Measurements from ENCODE around the gene VPS11. TPM values are rescaled to one million over a fixed set of nuclear protein-coding genes. Genes with fewer than 3 reads are reported as not detected.

Gene VPS11
- polyA plus RNA-seq, 1 donor from 2014 or later: 24.8 TPM

GRCh38 chr11:119103793-119104192 is 36.2 kb downstream of the VPS11 start:
- H2AFZ ChIP-seq (ENCODE audit: low read depth, low read length): no peak overlapping the region
- no peaks in the 10 kb centered on the region for H3F3A ChIP-seq (ENCODE audit: insufficient read depth, low read length, poor library complexity, severe bottlenecking)
- H3K27ac ChIP-seq (ENCODE audit: low read length): no peak overlapping the region
- no peaks in the 10 kb centered on the region for H3K36me3 ChIP-seq (ENCODE audit: insufficient read depth, low read length)
- H3K9me2 ChIP-seq (ENCODE audit: insufficient read depth, low read length): no peaks in the 10 kb centered on the region
- no peaks in the 10 kb centered on the region for H3K9me3 ChIP-seq (ENCODE audit: low read length)
- no peak overlapping the region for H3K9ac ChIP-seq (ENCODE audit: low read length)
- no peaks in the 10 kb centered on the region for H4K20me1 ChIP-seq (ENCODE audit: insufficient read depth)
- H3K79me2 ChIP-seq (replicated peaks; ENCODE audit: insufficient read depth, low read length): no peaks in the 10 kb centered on the region
- no peak overlapping the region for H3K4me3 ChIP-seq (ENCODE audit: low read length)
- H3K27me3 ChIP-seq (ENCODE audit: insufficient read depth, low read depth, low read length): no peaks in the 10 kb centered on the region
- no peak overlapping the region for H3K4me2 ChIP-seq (ENCODE audit: low read length)
- TF ChIP-seq POLR2AphosphoS5 (IDR thresholded peaks at IDR 0.05) (no peak), EP300 (conservative IDR thresholded peaks at IDR 0.05; ENCODE audit: poor library complexity, severe bottlenecking) (no peak), EZH2 (IDR thresholded peaks at IDR 0.05; ENCODE audit: borderline replicate concordance, insufficient read depth, low read length, poor library complexity, severe bottlenecking) (no peak), SMC3 (conservative IDR thresholded peaks at IDR 0.05; ENCODE audit: poor library complexity) (no peak)

- H2AFZ ChIP-seq (ENCODE audit: low read depth, low read length): peak within 1 kb of the TSS; percentile 75
- H3K27ac ChIP-seq (ENCODE audit: low read length): peak within 1 kb of the TSS; percentile 18
- H3F3A ChIP-seq (ENCODE audit: insufficient read depth, low read length, poor library complexity, severe bottlenecking): no peaks in the 10 kb centered on the region
- H3K4me3 ChIP-seq (ENCODE audit: low read length): peak within 1 kb of the TSS; percentile 89
- no peaks in the 10 kb centered on the region for H3K27me3 ChIP-seq (ENCODE audit: insufficient read depth, low read depth, low read length)
- no peaks in the 10 kb centered on the region for H3K9me3 ChIP-seq (ENCODE audit: low read length)
- H3K9me2 ChIP-seq (ENCODE audit: insufficient read depth, low read length): no peaks in the 10 kb centered on the region
- H4K20me1 ChIP-seq (ENCODE audit: insufficient read depth): no peaks in the 10 kb centered on the region
- peak within 1 kb of the TSS; percentile 92 for H3K4me2 ChIP-seq (ENCODE audit: low read length)
- TF ChIP-seq RAD21 (conservative IDR thresholded peaks at IDR 0.05) (no peak), TAF1 (IDR thresholded peaks at IDR 0.05; ENCODE audit: low read depth) (peak; percentile 45), MXI1 (conservative IDR thresholded peaks at IDR 0.05; ENCODE audit: poor library complexity, severe bottlenecking) (no peak), EP300 (conservative IDR thresholded peaks at IDR 0.05; ENCODE audit: poor library complexity, severe bottlenecking) (no peak), SMC3 (conservative IDR thresholded peaks at IDR 0.05; ENCODE audit: poor library complexity) (no peak), REST (IDR thresholded peaks at IDR 0.05; ENCODE audit: borderline replicate concordance) (no peak), EZH2 (IDR thresholded peaks at IDR 0.05; ENCODE audit: borderline replicate concordance, insufficient read depth, low read length, poor library complexity, severe bottlenecking) (no peak), POLR2AphosphoS5 (IDR thresholded peaks at IDR 0.05) (peak; percentile 45), CTCF (IDR thresholded peaks at IDR 0.05; ENCODE audit: poor library complexity, severe bottlenecking) (no peak)
- H3K9ac ChIP-seq (ENCODE audit: low read length): peak within 1 kb of the TSS; percentile 75
- no peaks in the 10 kb centered on the region for H3K79me2 ChIP-seq (replicated peaks; ENCODE audit: insufficient read depth, low read length)
- H3K36me3 ChIP-seq (ENCODE audit: insufficient read depth, low read length): no peaks in the 10 kb centered on the region
Measured at GRCh38 chr11:119106564-119107537, 39.2 kb downstream of the VPS11 start, which contains the start of gene C2CD2L. Gene C2CD2L, plus strand, starts transcription at chr11:119107344. Its CDS starts 398 bp downstream, at chr11:119107742.

All from neural cell (in vitro differentiated cells).